GM21737 (cell line): ENCODE results near the gene MPP3.

Experiments used
- ATAC-seq: cut with Tn5 transposase; IDR thresholded peaks from one replicate; pipeline ENCODE4 v1.9.1; 2021; ENCODE audit warnings: mild to moderate bottlenecking, moderate library complexity; ENCODE audit not compliant: unreplicated experiment

The MPP3 gene

DNA sequence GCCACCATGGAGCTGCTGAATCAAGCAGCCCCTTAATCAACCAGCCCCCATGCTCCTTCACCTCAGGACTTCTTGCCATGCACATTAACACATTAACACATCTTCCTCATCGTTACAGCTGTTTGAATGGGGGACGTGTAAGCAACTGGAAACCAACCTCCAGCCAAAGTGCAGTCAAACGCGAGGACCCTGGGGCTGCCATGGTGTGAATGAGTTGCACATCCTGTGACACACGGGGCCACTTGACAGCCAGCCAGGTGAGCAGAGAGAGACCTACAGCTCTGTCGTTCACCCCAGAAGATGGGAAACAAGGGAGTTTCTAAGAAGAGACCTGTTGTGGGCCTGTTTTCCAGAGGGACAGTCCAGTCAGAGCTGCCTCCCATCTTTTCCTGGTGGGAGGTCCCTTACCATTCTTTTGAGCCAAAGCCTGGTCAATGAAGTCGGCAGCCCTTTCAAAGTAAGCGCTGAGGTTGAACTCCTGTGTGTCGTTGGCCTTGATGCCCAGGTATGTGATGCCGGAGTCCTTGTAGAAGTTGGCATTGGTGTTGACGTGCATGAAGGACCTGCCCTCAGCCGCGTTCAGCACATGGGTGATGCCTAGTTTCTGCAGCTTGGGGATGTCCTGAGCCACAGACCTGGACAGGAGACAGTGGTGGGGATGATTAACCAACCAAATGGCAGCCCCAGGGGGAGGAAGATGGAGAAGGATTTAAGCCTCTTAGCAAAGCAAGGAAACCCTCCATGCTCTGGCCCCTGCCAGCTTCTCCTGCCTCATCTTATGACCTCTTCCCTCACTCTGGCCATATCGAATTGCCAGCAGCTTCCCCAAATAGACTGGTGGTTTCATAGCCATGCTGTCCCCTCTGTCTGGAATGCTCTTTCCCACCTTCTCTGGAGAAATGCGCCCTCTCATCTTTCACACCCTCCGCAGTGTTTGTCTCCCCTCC, 58.4 kb downstream of the MPP3 start:
- ATAC-seq = no peak

DNA sequence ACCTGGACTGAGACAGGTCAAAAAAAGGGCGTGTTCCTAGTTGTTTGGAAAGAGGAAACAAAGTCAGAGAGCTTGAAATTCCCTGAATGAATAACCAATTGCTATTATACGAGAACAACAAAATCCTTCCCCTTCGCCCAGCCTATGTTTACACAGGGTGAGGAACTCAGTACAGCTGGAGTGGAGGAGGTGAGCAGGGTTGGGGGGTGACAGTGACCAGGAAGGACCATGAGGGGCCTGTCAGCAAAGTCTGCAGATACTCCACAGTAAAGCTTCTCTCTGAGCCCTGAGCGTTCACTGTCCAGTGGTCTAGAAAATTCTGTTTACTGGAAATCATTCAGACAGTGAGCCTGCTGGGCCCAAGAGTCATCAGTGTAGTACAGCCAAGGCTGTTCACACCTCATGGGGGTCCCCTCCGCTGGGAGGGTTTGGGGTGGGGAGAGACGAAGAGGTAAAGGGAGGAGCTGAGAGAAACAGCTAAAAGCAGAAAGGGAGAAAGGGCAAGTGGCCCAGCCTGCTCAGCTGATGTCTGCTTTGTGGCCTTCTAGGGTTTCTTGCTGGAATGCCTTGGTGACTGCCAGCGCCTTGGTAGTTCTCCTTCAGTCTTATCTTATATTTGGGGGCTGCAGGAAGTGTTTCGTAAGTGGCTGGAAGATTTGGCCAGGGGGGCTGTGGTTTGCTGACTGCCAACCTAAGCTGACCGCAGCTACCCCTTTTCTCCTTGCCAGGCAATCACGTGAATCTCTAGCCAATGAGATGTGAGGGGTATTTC, 59.9 kb downstream of the MPP3 start:
- ATAC-seq = no peak

DNA sequence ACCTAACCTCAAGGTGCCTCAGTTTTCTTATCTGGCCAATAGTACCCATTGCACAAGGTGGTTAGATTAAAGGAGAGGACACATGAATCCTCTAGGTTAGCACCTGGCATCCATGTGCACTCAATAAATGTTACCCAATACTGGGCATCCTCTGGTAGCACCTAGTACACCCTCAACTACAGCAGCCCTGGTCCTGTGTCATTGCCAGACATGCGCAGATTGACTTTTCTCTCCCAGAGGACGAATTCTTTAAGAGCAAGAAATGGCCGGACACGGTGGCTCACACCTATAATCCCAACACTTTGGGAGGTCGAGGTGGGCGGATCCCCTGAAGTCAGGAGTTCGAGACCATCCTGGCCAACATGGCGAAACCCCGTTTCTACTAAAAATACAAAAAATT, 61.5 kb downstream of the MPP3 start:
- ATAC-seq = no peak

DNA sequence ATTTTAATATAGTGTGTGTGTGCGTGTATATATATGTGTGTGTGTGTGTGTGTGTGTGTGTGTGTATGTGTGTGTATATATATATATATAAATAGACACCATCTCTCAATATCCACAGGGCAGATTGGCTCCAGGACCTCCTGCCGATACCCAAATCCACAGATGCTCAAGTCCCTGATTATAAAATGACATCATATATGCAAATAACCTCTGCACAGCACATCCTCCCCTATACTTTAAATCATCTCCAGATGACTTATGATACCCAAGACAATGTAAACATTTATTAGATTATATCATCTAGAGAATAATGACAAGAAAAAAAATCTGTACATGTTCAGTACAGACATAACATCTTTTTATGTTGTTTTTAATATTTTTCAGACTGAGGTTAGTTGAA, 62.0 kb downstream of the MPP3 start:
- ATAC-seq = no peak

DNA sequence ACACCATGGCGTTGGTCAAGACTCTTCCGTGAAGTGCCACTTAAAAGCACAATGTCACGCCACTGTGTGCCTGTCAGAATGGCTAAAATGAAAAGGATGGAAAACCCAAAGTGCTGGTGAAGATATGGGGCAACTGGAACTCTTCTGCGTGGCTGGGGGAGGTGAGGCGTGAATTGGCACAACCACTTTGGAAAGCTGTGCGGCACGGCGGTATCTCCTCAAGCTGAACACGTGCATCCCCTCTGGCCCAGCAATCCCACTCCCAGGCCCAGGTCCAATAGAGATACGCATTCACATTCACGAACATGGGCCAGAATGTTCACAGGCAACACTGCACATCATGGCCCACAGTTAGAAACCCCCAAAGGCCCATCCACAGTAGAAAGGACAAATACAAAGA, 63.1 kb downstream of the MPP3 start:
- no peak for ATAC-seq

DNA sequence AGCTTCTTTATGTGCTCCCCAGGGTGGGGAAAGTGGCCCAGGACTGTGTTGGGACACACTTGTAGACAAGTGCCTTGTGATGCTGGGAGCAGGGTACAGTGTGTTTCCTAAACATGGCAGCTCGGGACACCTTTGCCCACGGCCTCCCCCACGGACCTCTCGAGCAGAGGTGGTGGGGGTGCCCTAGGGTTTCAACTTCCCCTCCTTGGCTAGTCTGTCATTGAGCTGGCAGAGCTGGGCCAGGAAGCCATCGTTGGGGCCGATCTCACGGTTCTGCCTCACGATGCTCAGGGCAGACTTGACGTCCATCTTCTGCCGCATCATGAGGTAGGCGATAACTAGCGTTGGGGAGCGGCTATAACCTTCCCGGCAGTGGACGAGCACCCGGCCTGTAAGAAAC, 63.5 kb downstream of the MPP3 start:
- ATAC-seq = no peak

DNA sequence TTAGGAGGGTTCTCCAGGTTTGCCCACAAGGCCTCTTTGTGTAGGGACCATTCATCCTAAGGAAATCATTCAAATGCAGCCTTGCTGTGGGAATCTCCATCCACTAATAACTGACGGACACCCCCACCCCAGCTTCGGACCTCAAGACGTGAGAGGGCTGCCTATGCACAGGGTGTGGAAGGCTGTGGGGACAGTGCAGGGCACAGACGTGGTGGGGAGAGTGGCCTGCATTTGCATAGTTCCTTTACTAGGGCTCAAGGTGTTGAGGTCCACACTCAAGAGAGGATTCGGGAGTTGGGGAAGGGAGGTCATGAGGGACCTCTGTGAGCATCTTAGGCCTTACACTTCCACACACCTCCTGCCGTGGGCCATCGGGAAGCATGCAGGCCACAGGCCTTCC, 64.0 kb downstream of the MPP3 start:
- ATAC-seq = no peak

DNA sequence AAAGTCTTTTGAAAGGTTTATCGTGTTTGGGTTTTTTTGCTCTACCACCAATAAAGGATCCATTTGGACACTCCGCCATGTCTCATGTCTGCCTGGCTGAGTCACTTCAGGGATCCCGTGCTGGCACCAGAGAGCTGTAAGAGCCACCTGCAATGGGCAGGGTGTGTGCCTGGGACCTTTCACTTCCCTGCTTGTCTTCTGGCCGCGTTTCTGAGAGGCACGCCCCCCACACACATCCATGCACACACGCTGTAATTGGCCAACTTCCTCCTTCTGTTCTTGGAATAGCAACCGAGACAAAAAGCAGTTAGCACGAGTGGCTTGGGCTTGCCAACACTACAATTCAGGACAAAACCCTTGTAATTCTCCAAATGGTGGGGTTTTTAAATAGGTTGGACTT, 64.6 kb downstream of the MPP3 start:
- no peak for ATAC-seq

DNA sequence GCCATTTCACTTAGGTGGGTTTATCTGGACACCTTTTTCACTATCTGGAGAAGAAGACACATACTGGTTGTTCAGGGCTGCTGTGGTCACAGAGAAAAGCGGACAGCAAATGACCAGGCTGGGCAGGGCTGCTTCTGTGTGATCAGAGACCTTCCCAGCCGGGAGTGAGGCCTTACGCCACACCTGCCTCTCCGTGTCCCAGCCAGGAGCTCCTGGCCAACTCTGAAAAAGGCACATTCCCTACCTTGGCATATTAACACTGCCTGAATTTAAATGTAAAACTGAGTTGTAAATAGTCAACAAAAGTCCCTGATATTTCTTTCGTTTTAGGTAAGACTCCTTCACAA, 65.3 kb downstream of the MPP3 start:
- ATAC-seq = no peak

DNA sequence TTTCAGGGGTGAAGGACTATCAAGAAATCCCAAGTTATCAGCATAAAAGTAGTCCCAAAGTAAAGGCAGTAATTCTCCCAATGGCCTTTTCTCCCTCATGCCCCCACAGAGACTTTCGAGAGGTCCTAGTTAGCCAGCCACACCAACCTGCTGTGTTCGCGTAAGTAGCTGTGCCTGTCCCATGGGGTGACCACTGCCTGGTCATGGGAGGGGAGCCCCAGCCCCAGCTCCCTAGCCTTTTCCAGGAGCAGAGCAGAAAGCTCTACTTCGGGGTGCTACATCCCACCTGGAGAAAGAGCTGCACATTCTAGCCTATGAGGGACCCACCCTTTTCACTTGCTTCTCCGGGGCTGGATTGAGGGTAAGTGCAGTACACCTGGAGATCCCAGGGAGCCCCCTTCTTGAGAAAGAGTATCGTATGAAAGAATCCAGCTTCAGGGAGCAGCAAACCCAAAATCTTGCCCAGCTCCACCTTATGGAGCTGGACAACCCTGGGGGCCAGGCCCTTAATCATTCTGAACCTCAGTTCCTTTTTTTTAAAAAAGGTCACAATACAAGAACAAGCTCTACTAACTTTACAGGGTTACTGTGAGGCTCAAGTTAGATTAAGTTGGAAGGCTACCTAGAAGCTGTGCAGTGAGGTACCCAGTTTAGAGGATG, 65.8 kb downstream of the MPP3 start:
- ATAC-seq = no peak

DNA sequence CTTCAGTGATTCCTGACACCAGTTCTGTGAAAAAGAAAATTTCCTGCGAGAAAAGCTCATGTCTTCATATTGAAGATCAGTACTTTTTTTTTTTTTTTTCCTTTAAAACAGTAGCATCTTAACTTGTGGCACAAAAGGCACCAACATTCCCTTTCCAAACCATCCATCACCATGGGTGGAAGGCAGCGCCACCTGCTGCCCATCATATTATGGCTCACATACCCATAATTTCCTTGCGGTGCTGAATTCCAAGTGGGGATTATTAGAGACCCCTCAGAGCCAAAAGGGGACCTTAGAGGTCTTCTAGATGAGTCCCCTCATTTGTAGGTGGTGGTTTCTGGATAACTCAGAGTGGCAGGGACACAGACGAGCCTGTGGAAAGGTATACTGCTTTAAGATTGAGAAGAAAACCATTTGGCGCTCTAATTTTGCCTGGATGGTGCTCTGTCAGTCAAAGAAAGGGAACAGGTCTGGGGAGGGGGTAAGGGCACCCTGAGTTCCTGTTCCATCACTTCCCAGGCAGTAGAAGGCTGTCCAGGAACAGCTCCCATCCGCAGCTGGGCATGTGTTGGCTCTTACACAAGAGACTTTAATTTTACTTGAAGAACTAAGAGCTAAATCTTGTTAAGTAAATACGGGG, 66.4 kb downstream of the MPP3 start:
- no peak for ATAC-seq

DNA sequence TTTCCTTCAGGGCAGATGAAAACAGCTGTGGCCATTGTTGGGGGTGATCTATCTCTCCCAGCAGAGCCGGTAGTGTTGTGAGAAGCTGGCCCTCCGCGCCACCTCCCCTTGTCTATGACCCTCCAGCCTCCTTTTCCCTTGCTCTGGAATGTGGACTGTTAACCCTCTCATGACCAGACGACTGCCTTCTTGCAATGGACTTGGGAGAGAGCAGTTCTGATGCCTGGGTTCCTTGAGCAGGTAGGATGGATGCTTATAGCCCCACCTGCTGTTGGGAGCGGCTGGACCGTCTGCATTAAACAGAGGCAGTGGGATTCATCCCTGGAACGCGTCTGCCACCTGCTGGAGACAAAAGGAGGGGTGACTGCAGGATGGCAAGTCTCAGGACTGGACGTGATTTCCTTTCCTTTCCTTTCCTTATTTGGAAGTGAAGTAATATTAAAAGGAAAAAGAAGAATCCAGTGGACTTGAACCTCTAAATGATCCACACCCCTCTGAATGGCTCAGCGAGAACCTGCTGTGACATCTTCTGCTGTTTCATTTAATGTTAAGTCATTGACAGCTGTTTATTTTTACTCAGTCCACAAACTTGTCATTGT, 72.6 kb downstream of the MPP3 start:
- ATAC-seq = no peak

DNA sequence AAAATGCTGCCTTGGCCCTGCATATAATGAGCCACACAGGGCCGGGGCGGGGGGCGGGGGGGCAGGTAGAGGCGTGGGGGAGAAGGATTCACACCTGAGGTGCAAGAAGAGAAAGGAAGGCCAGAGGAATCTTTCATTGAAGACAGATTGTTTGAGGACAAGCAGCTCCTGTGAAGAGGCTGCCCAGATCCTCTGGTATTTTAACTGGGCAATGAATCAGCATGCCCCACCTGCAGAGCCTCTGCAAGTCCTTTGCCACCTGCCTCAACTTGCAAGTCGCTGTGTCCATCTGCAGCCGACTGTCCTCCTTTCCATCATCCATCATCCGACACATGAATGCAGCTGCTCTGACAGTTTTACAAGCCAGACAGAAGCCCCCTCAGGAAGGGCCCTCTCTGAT, 73.1 kb downstream of the MPP3 start:
- ATAC-seq = no peak

DNA sequence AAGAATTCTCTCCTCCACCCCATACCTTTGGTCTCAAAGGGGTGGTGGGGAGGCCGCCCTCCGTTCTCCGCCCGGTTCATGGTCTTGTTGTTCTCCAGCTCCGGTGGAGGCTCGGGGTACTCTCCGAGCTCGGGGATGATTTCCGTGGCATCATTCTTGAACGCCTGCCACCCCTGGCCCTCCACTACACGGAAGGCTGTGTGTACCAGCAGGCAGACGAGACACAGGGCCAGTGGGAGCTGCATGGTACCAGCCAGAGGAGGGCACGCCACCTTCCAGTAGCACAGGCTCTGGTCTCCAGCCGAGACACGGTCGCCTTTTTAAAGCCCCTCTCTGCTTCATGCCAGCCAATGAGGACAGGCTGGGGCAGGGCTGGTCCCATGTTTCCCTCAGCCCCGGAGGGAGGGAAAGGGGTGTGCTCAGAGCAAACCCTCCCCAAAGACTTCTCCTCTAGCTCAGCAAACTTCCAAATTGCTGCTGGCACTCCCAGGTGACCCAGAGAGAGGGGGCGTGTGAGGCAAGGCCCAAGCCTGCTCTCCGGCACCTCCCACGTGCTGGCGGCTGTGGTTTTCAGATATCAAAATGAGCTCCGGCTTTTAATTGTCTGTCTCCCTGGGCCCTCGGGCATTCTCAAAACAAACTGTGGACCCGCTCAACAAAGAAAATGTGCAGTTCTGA, 74.3 kb downstream of the MPP3 start, which contains the start of gene SOST:
SOST (minus strand) TSS at position 295 of the 678 bp plus-strand sequence; CDS start at position 245, 50 bp downstream.
- no peak for ATAC-seq

DNA sequence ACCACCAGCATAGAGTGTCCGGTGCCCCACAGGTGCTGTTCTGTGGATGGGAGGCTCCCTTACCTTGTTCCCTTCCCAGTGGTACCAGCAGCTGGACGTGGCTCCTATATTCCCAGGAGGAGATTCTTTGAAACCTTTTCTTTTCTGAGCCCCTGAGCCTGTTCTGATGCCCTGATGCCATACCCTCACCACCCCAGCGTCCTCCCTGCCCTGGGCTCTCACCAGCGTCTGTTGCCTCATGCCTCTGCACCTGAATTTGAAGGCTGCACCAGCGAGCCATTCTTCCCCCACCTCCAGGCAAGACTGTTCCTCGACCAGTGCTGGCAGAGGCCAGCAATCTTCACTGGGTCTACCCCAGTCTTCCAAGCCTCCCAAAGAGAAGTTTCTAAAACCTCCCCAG, 74.9 kb downstream of the MPP3 start:
- no peak for ATAC-seq

DNA sequence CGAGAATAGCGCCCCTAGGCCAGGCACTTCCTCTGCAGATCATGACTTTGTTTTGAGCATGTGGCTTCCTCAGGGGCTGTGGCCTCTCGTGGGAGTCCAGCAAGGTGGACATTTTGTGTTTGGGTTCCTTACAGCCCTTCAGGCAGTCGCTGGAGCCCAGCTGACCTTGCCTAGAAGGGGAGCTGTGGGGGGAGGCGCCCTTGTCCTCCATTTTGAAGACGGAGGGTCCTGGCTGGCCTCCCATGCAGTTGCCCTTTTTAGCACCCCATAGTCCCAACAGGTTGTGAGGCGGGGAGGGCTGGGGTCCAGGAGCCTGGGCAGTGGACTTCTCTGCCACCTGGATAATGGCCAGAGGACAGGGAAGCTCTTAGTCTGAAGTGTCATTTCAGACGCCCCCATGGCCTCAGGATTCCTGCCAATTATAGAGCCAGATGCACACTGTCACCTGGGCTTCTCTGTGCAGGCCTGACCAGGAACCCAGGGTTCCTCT, 75.7 kb downstream of the MPP3 start:
- ATAC-seq = no peak

DNA sequence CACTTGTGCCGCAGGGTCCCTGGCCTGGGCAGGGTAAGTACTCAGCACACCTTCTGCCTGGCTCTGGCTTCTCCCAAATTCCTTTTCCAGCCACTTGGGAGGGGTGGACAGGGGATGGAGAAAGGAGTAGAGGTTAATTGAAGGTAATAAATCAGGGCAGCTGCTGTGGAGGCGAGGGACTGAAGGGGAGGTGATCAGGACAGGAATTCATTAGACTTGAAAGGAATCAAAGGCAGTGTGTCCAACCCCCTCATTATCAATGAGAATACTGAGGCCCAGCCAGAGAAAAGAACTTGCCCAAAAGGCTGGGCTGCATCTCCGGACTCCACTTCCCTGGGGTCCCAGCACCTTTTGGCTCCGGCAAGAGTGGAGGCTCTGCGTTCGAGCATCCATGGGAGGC, 76.7 kb downstream of the MPP3 start:
- ATAC-seq = no peak

DNA sequence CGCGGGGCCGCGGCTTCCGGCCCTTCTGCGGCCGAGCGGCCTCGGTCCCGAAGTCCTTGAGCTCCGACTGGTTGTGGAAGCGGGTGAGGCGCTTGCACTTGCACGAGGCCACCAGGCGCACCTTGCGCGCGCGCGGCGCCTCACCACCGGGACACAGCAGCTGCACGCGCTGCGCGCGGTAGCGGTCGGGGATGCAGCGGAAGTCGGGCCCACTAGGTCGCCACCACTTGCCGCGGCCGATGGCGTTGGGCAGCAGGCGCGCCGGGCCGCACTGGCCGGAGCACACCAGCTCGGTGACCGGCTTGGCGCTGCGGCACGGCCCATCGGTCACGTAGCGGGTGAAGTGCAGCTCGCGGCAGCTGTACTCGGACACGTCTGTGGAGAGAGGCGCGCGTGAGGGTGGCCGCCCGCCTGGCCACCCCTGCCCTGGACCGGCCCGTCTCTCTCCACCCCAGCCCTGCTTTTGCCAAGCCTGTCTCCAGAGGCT, 77.5 kb downstream of the MPP3 start:
- no peak for ATAC-seq

DNA sequence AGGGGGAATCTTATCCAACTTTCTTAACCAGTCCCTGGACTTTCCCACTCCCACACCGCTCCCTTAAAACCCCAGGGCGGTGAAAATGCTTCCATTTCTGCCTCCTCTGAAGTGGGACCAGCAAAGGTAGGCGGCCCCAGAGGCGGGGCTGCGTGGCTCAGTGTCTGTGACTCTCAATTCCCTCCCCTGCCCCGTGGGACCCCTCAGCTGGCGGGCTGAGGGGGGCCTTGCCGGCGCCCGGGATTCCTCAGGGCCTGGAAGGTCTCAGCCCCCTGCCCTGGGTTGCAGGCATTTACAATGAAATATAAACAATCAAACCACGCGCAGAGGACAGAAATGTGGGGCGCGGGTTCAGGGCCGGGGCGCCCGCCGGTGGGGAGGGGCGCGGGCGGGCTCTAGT, 78.0 kb downstream of the MPP3 start:
- ATAC-seq = no peak
